SH-SY5Y (cell line): ENCODE measurements around the gene VWA3B.

Experiments
- GATA2 ChIP-seq: IDR thresholded peaks from 2 replicates; pipeline ENCODE4 v1.6.1; 2011; ENCODE audit warnings: mild to moderate bottlenecking, low read depth, low read length
- GATA3 ChIP-seq: IDR thresholded peaks from 2 replicates; pipeline ENCODE4 v1.6.1; 2011; ENCODE audit warnings: low read depth, mild to moderate bottlenecking, low read length, moderate library complexity

DNA sequence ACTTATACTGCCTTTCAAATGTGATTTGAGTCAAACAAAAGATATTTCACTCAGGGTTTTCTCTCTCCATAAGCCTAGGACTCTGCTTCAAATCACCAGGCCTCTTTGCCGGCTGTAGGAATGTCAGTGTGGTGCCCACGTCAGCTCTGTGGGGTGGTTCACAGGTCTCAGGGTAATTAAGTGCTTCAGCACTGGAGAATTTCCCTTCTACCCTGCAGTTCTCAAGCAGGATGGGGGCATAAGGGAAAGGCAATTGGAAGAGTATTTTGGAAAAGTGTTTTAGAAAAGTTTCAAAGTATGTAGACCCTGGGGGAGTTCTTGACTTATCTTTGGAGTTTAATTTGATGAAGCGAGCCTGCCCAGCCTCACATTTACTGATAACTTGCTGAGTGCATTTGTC lies 268.9 kb downstream of the VWA3B start:
- TF ChIP-seq GATA3, result no peak
- no peak for TF ChIP-seq GATA2
